Erythroblast (primary cell): ENCODE results near the gene SHLD1.

Experiments
- GATA1 ChIP-seq: IDR thresholded peaks from 2 replicates; pipeline ENCODE4 v1.6.1; 2011; ENCODE audit warnings: low read depth, mild to moderate bottlenecking, control low read depth, low read length, moderate library complexity
- POLR2A ChIP-seq: IDR thresholded peaks from 2 replicates; pipeline ENCODE4 v1.6.1; 2011; ENCODE audit warnings: mild to moderate bottlenecking, low read length

GRCh38 chr20:5908981-5909380, 158.8 kb downstream of the SHLD1 start:
- TF ChIP-seq POLR2A (no peak), GATA1 (no peak)
